ENCODE results near the gene OR52B2.
"Not testable (repeated sequence)": the region's sequence is repeated elsewhere in the genome, so short reads cannot be mapped to it uniquely, and the experiment has no call there.

Gene OR52B2

GRCh38 chr11:6156628-6157359, 13.3 kb downstream of the OR52B2 start:
- peak in 1 of 2 donors; percentile 0 for DNase-seq (ENCODE audit: extremely low read depth in 1 of 2, low read depth in 1 of 2)

- no peak for DNase-seq (ENCODE audit: extremely low read depth in 1 of 2, low read depth in 1 of 2)
Observed at GRCh38 chr11:6152126-6152525, 18.0 kb downstream of the OR52B2 start.

DNA sequence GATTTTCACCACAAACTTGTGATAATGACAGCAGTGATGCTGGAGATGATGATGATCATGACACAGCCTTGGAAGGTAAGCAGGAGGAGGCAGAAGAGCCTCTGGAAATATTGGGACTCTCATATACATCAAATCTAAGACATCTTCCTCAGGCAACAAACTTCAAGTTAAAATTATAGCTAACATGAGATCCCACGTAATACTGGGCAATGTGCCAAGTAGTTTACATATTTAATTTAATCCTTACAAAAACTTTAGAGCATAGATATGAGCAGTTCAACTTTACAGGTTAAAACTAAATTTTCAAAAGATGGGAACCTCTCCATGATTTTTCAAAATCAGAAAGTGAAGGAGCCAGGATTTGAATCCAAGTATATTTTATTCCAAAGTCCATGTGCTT, 19.0 kb downstream of the OR52B2 start:
- DNase-seq (ENCODE audit: extremely low read depth in 1 of 2, low read depth in 1 of 2): no peak

GRCh38 chr11:6143737-6144136, 26.4 kb downstream of the OR52B2 start:
- not testable (repeated sequence) for DNase-seq (ENCODE audit: extremely low read depth in 1 of 2, low read depth in 1 of 2)

- no peak for DNase-seq (ENCODE audit: extremely low read depth in 1 of 2, low read depth in 1 of 2)
Observed at GRCh38 chr11:6142936-6143335, 27.2 kb downstream of the OR52B2 start.

GRCh38 chr11:6135936-6136335, 34.2 kb downstream of the OR52B2 start:
- not testable (repeated sequence) for DNase-seq (ENCODE audit: extremely low read depth in 1 of 2, low read depth in 1 of 2)

DNA sequence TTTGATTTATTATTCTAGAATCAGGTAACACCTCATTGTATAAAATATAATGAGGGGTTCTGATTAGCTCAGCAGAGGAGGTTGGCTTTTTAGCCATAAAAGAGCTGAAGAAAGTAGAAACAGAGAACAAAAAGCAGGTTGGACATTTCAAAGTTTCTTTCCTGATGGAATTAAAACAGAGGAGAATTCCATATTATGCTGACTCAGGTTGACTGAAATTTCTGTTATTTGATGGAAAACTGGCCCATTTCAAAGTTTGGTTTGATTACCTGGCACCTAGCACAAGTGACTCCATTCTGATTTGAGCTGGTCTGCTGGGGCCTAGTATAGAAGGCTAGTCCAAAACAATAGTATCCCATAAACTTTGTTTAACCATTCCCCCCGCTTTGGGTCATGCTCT, 37.7 kb downstream of the OR52B2 start:
- DNase-seq (ENCODE audit: extremely low read depth in 1 of 2, low read depth in 1 of 2): no peak

DNA sequence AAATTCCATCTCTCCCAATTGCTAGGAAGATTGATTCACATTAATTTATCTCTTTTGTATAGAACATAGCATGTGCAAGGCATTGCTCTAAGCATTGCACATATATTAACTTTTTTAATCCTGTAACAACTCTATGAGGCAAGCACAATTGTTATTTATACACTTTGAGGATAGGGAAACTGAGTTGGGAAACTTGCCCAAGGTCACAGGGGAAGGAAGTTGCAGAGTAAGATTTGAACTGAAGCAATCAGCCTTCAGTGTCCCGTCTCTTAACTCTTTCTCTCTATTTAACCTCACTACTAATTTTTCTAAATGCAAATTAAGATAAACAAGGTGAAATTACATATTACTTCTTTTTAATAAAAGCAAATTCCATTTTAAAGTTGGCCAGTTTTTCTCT, 40.5 kb downstream of the OR52B2 start:
- DNase-seq (ENCODE audit: extremely low read depth in 1 of 2, low read depth in 1 of 2): no peak

- no peak for DNase-seq (ENCODE audit: extremely low read depth in 1 of 2, low read depth in 1 of 2)
Observed at GRCh38 chr11:6129011-6129410, 41.1 kb downstream of the OR52B2 start.

GRCh38 chr11:6127881-6128280, 42.2 kb downstream of the OR52B2 start:
- no peak for DNase-seq (ENCODE audit: extremely low read depth in 1 of 2, low read depth in 1 of 2)

GRCh38 chr11:6124245-6124644, 45.9 kb downstream of the OR52B2 start:
- no peak for DNase-seq (ENCODE audit: extremely low read depth in 1 of 2, low read depth in 1 of 2)
